Esophagus muscularis mucosa (tissue), 4 donors: Measurements from ENCODE around the gene NXPE1. TPM values are rescaled to one million over a fixed set of nuclear protein-coding genes. Genes with fewer than 3 reads are reported as not detected.
"Not testable (repeated sequence)": the region's sequence is repeated elsewhere in the genome, so short reads cannot be mapped to it uniquely, and the experiment has no call there.

ENCODE experiments used
- DNase-seq: peaks from one replicate; pipeline ENCODE4 v3.0.0-alpha.2; 2017; ENCODE audit errors: extremely low spot score
- H3K27ac ChIP-seq, 4 donors: fragments of 200-600 bp; sonication (generic); replicated peaks in 1 of 4; 1 replicate in 3 of 4; 2 replicates in 1 of 4; pipeline ENCODE4 v1.5.1; 2016 to 2019; ENCODE audit warnings: mild to moderate bottlenecking in 1 of 4
- H3K27me3 ChIP-seq, 4 donors: fragments of 200-600 bp; sonication (generic); one replicate each; pipeline versions ENCODE4 v1.5.1 to v1.6.0; 2016 to 2019
- H3K36me3 ChIP-seq, 4 donors: fragments of 200-600 bp; sonication (generic); one replicate each; pipeline ENCODE4 v1.5.1; 2016 to 2019
- H3K4me1 ChIP-seq, 4 donors: fragments of 200-600 bp; sonication (generic); one replicate each; pipeline ENCODE4 v1.5.1; 2016 to 2019
- H3K4me3 ChIP-seq, 4 donors: fragments of 200-600 bp; sonication (generic); 1 replicate in 2 of 4; 2 replicates in 2 of 4; pipeline ENCODE4 v1.5.1; 2016 to 2019; ENCODE audit warnings: mild to moderate bottlenecking in 4 of 4, moderate library complexity in 1 of 4
- H3K9me3 ChIP-seq, 4 donors: fragments of 200-600 bp; sonication (generic); 1 replicate in 3 of 4; 2 replicates in 1 of 4; pipeline ENCODE4 v1.5.1; 2016 to 2019
- CTCF ChIP-seq, 3 experiments: fragments of 200-600 bp in 2 of 3; fragments of 450-650 bp in 1 of 3; sonication (generic) in 2 of 3; IDR thresholded peaks; one replicate each; pipeline ENCODE4 v1.5.1; 2017 to 2019; ENCODE audit warnings: antibody characterized with exemption in 3 of 3, mild to moderate bottlenecking in 2 of 3, moderate library complexity in 1 of 3
- EP300 ChIP-seq: sonication (generic); formaldehyde crosslinking; IDR thresholded peaks from one replicate; pipeline ENCODE4 v1.6.1; 2017; ENCODE audit warnings: antibody characterized with exemption
- POLR2A ChIP-seq: fragments of 450-650 bp; IDR thresholded peaks from one replicate; pipeline ENCODE4 v1.6.1; 2017; ENCODE audit warnings: antibody characterized with exemption, moderate library complexity, mild to moderate bottlenecking, low read depth
- POLR2AphosphoS5 ChIP-seq, 2 donors: sonication (generic); formaldehyde crosslinking; IDR thresholded peaks; one replicate each; pipeline ENCODE4 v1.6.1; 2017; ENCODE audit warnings: antibody characterized with exemption in 2 of 2
- WGBS: methylation state at CpG from one replicate; pipeline ENCODE4 v1.1.5; 2018; 5-methylcytosine and 5-hydroxymethylcytosine counted together
- intact Hi-C: fragments of 100-400 bp; cut with DNase I; formaldehyde crosslinking; loops from one replicate; pipeline ENCODE4 v1.15.1; 2023
- total RNA-seq, 4 donors: library from RNA; depleted of rRNA; stranded (reverse); fragments of >200 nt; gene quantifications; one replicate each; pipeline versions ENCODE4 v1.1.0 to v1.2.1, GENCODE V29; 2016

The NXPE1 gene
- total RNA-seq, 4 donors from 2014 or later = not detected

GRCh38 chr11:114606003-114606801 lies 46.5 kb upstream of the NXPE1 start:
- TF ChIP-seq CTCF (IDR thresholded peaks at IDR 0.05) (no peak), POLR2AphosphoS5 (IDR thresholded peaks at IDR 0.05) (no peak), EP300 (no peak), POLR2A (no peak)
- intact Hi-C loops = no loop called here

GRCh38 chr11:114605370-114605769 lies 45.7 kb upstream of the NXPE1 start:
- no peak overlapping the region for H3K4me3 ChIP-seq
- no peaks in the 10 kb centered on the region for H3K27me3 ChIP-seq
- DNase-seq = peak; percentile 70
- intact Hi-C loops = no loop called here
- no peaks in the 10 kb centered on the region for H3K9me3 ChIP-seq
- no peak for TF ChIP-seq POLR2AphosphoS5 (IDR thresholded peaks at IDR 0.05)
- no peak for TF ChIP-seq EP300
- no peak for TF ChIP-seq POLR2A
- TF ChIP-seq CTCF (IDR thresholded peaks at IDR 0.05) = no peak
- no peak overlapping the region for H3K27ac ChIP-seq
- H3K36me3 ChIP-seq = no peaks in the 10 kb centered on the region
- H3K4me1 ChIP-seq = no peaks in the 10 kb centered on the region
- 94% methylated on average over 10 of the region's 10 CpGs for WGBS

More at GRCh38 chr11:114606003-114606801, 46.5 kb upstream of the NXPE1 start:
- H3K27ac ChIP-seq = no peak overlapping the region
- DNase-seq = peak; percentile 66
- no peak overlapping the region for H3K4me3 ChIP-seq
- no peaks in the 10 kb centered on the region for H3K36me3 ChIP-seq
- H3K9me3 ChIP-seq = no peaks in the 10 kb centered on the region
- no peaks in the 10 kb centered on the region for H3K27me3 ChIP-seq
- WGBS = 89% methylated on average over 8 of the region's 9 CpGs
- H3K4me1 ChIP-seq = no peaks in the 10 kb centered on the region

GRCh38 chr11:114604886-114605285 lies 45.2 kb upstream of the NXPE1 start:
- H3K4me1 ChIP-seq = no peaks in the 10 kb centered on the region
- no peaks in the 10 kb centered on the region for H3K27me3 ChIP-seq
- intact Hi-C loops = no loop called here
- no peaks in the 10 kb centered on the region for H3K36me3 ChIP-seq
- no peak for TF ChIP-seq POLR2AphosphoS5 (IDR thresholded peaks at IDR 0.05)
- TF ChIP-seq POLR2A = no peak
- TF ChIP-seq EP300 = no peak
- TF ChIP-seq CTCF (IDR thresholded peaks at IDR 0.05) = no peak
- H3K9me3 ChIP-seq = no peaks in the 10 kb centered on the region
- H3K27ac ChIP-seq = no peak overlapping the region
- WGBS = 86% methylated on average over 5 of the region's 5 CpGs
- peak; percentile 39 for DNase-seq
- H3K4me3 ChIP-seq = no peak overlapping the region

GRCh38 chr11:114604179-114604813 lies 44.6 kb upstream of the NXPE1 start:
- Histone ChIP-seq H3K27me3 (no peaks in the 10 kb centered on the region), H3K36me3 (no peaks in the 10 kb centered on the region), H3K9me3 (no peaks in the 10 kb centered on the region), H3K4me3 (no peak overlapping the region), H3K27ac (no peak overlapping the region), H3K4me1 (no peaks in the 10 kb centered on the region)
- intact Hi-C loops = no loop called here
- DNase-seq = peak; percentile 24
- TF ChIP-seq POLR2A = no peak
- 87% methylated on average over 13 of the region's 13 CpGs for WGBS

- H3K36me3 ChIP-seq, H3K4me3 ChIP-seq, DNase-seq, H3K27me3 ChIP-seq, H3K4me1 ChIP-seq, H3K27ac ChIP-seq, H3K9me3 ChIP-seq, intact Hi-C loops: not testable (repeated sequence)
- WGBS = 89% methylated on average over 7 of the region's 7 CpGs
Measured at GRCh38 chr11:114603151-114603550, 43.5 kb upstream of the NXPE1 start.

- no peaks in the 10 kb centered on the region for H3K9me3 ChIP-seq
- H3K4me1 ChIP-seq = no peaks in the 10 kb centered on the region
- H3K27me3 ChIP-seq = no peaks in the 10 kb centered on the region
- intact Hi-C loops = no loop called here
- TF ChIP-seq EP300 (no peak), POLR2AphosphoS5 (IDR thresholded peaks at IDR 0.05) (no peak), POLR2A (no peak), CTCF (IDR thresholded peaks at IDR 0.05) (no peak)
- WGBS = 90% methylated on average over 1 of the region's 1 CpG
- no peak overlapping the region for H3K4me3 ChIP-seq
- H3K36me3 ChIP-seq = no peaks in the 10 kb centered on the region
- H3K27ac ChIP-seq = no peak overlapping the region
- DNase-seq = peak; percentile 79
Measured at GRCh38 chr11:114598461-114598860, 38.8 kb upstream of the NXPE1 start.
